ENCODE results near the gene KPNA6.
"Not testable (repeated sequence)": the region's sequence is repeated elsewhere in the genome, so short reads cannot be mapped to it uniquely, and the experiment has no call there.

Gene KPNA6

GRCh38 chr1:32143302-32143695 lies 35.4 kb downstream of the KPNA6 start:
- not testable (repeated sequence) for DNase-seq

GRCh38 chr1:32144033-32144432 lies 36.2 kb downstream of the KPNA6 start:
- DNase-seq: no peak

- not testable (repeated sequence) for DNase-seq
Measured at GRCh38 chr1:32147799-32148198, 39.9 kb downstream of the KPNA6 start.

- peak; percentile 41 for DNase-seq
Measured at GRCh38 chr1:32150847-32151246, 43.0 kb downstream of the KPNA6 start.

- peak; percentile 83 for DNase-seq
Measured at GRCh38 chr1:32151319-32151787, 43.5 kb downstream of the KPNA6 start.

GRCh38 chr1:32159189-32159588 lies 51.3 kb downstream of the KPNA6 start:
- DNase-seq: no peak

- no peak for DNase-seq
Measured at GRCh38 chr1:32163405-32163804, 55.5 kb downstream of the KPNA6 start.

- DNase-seq: not testable (repeated sequence)
Measured at GRCh38 chr1:32165633-32166032, 57.8 kb downstream of the KPNA6 start.

- no peak for DNase-seq
Measured at GRCh38 chr1:32170991-32171390, 63.1 kb downstream of the KPNA6 start.

GRCh38 chr1:32172621-32173245 lies 64.9 kb downstream of the KPNA6 start:
- DNase-seq: no peak

GRCh38 chr1:32178380-32179192 lies 70.7 kb downstream of the KPNA6 start:
- DNase-seq: no peak

GRCh38 chr1:32179193-32179442 lies 71.3 kb downstream of the KPNA6 start:
- no peak for DNase-seq

- DNase-seq: peak; percentile 95
Measured at GRCh38 chr1:32179443-32180185, 71.8 kb downstream of the KPNA6 start, which contains the start of gene TXLNA. TSS of gene TXLNA (plus strand) at chr1:32179675. CDS start at chr1:32180346, 671 bp downstream.

GRCh38 chr1:32180186-32181060 lies 72.6 kb downstream of the KPNA6 start:
- DNase-seq: peak; percentile 64

- no peak for DNase-seq
Measured at GRCh38 chr1:32181065-32181464, 73.2 kb downstream of the KPNA6 start.

- DNase-seq: no peak
Measured at GRCh38 chr1:32181563-32181962, 73.7 kb downstream of the KPNA6 start.

GRCh38 chr1:32182060-32182459 lies 74.2 kb downstream of the KPNA6 start:
- DNase-seq: no peak

- DNase-seq: no peak
Measured at GRCh38 chr1:32184650-32185049, 76.8 kb downstream of the KPNA6 start.

GRCh38 chr1:32186077-32186476 lies 78.2 kb downstream of the KPNA6 start:
- DNase-seq: no peak

GRCh38 chr1:32186491-32186890 lies 78.6 kb downstream of the KPNA6 start:
- DNase-seq: no peak

GRCh38 chr1:32187850-32188249 lies 80.0 kb downstream of the KPNA6 start:
- no peak for DNase-seq

- no peak for DNase-seq
Measured at GRCh38 chr1:32192220-32192948, 84.5 kb downstream of the KPNA6 start.

Data from EL (cell line).